Panc1 (cell line): ENCODE measurements around the gene ZNF587B.

Source experiments
- POLR2AphosphoS5 ChIP-seq: IDR thresholded peaks from 2 replicates; pipeline ENCODE4 v1.6.1; 2012; ENCODE audit warnings: mild to moderate bottlenecking, low read depth, low read length, moderate library complexity
- TF ChIP-seq, protein P1 (sequence below): fragments of 450-650 bp; IDR thresholded peaks from 2 replicates; pipeline ENCODE4 v1.5.1; 2017; ENCODE audit warnings: mild to moderate bottlenecking

DNA sequence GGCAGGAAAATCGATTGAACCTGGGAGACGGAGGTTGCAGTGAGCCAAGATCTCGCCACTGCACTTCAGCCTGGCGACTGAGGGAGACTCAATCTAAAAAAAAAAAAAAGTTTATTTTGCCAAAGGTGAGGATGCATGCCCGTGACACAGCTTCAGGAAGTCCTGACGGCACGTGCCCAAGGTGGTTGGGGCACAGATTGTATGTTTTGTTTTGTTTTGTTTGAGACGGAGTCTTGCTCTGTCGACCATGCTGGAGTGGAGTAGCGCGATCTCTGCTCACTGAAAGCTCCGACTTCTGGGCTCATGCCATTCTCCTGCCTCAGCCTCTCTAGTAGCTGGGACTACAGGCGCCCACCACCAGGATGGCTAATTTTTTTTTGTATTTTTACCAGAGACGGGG, 12.1 kb upstream of the ZNF587B start:
- TF ChIP-seq, protein P1, sequence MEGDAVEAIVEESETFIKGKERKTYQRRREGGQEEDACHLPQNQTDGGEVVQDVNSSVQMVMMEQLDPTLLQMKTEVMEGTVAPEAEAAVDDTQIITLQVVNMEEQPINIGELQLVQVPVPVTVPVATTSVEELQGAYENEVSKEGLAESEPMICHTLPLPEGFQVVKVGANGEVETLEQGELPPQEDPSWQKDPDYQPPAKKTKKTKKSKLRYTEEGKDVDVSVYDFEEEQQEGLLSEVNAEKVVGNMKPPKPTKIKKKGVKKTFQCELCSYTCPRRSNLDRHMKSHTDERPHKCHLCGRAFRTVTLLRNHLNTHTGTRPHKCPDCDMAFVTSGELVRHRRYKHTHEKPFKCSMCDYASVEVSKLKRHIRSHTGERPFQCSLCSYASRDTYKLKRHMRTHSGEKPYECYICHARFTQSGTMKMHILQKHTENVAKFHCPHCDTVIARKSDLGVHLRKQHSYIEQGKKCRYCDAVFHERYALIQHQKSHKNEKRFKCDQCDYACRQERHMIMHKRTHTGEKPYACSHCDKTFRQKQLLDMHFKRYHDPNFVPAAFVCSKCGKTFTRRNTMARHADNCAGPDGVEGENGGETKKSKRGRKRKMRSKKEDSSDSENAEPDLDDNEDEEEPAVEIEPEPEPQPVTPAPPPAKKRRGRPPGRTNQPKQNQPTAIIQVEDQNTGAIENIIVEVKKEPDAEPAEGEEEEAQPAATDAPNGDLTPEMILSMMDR, result no peak
- TF ChIP-seq POLR2AphosphoS5, result no peak
